Endothelial cell of hepatic sinusoid (primary cell): Measurements from ENCODE around the gene KRTAP2-1.

Source experiments
- in situ Hi-C: cut with HindIII; loops from 2 replicates; pipeline ENCODE4 v1.10.0; 2017; ENCODE audit warnings: low sequenced_read_pairs

The KRTAP2-1 gene

DNA sequence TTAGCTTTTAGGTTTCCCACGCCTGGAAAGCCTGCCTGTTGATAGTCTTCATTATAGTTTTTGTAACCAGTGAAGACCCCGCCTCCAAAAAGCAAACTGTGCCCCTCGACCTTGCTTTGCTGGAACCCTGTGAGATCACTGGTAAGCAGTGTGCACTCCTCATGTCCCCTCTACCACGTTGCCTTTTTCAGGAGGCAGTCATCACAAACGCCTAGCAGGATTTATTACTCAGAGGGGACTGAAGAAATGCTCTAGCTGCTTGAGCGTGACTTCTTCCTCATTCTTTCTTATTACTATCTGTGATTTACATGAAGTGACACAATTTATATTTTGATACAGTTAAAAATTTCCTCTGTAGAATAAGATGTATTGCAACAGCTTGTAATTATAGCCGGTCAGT is 31.7 kb downstream of the KRTAP2-1 start:
- in situ Hi-C loops: loop anchor here (10.0 kb wide), 1 partner anchor 199 kb away; no protein-coding TSS in a partner anchor

DNA sequence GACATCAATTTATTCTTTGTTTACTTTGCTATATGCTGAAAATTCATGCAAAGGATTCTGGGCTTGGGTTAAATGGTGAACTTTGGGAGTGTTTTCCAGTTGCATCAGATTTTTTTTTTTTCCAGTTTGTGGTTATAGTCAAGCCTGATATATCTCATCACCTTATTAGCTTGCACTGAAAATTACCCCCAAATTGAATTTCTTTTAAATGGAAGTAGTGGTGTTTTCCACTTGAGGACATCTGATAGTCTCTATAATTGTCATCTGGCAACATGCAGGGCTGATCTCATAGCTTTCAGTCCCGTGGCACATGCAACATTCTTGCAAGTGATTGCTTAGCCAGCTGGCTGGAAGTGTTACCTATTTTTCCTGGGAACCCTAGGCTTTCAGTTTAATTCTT is 33.5 kb downstream of the KRTAP2-1 start:
- in situ Hi-C loops: loop anchor here (10.0 kb wide), 1 partner anchor 201 kb away; no protein-coding TSS in a partner anchor

DNA sequence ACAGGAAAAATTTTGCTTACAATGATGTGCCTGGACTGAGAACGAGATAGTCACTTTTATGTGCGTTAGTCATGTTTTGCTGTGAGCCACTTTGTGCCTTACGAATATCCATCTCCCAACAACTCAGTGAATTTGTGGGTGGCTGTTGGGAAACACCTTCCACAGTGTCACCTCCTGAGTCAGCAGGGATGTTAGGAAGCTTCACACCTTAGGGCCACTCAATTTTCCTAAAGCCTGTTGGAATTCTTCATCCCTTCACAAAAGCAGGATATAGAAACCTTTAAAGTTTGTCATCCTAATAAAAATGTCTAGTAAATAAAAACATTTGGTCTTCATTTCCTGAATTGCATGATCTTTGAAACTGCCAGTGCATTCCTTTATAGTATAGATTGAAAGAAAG is 33.9 kb downstream of the KRTAP2-1 start:
- in situ Hi-C loops: loop anchor here (10.0 kb wide), 1 partner anchor 202 kb away; no protein-coding TSS in a partner anchor

DNA sequence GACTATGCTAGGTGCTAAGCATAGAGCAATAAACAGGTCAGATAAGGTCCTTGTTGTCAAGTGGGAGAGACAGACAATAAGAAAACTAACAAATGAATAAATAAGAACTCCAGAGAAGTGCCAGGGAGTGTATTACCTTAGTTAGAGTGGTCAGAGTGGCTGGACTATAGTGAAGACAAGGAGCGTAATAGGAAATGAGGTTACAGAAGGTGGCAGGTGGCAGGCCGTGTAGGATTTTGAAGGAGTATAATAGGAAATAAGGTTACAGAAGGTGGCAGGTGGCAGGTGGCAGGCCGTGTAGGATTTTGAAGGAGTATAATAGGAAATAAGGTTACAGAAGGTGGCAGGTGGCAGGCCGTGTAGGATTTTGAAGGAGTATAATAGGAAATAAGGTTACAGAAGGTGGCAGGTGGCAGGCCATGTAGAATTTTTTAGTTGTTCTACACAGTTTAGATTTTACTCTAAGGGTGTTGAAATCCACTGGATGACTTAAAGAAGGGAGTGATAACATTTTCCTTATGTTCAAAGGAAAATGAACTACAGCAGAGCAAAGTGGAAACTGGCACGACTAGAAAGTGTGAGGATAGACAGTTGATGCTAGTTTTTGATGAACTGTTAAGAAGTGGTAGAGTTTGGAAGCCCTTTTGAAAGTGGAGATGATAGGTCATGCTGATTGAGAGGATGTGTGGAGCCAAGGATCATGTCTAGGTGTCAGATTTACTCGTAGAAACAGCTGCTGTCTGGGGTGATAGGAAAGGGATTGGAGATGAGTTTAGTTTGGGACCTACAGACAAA is 34.6 kb downstream of the KRTAP2-1 start:
- in situ Hi-C loops: loop anchor here (10.0 kb wide), 1 partner anchor 202 kb away; no protein-coding TSS in a partner anchor

DNA sequence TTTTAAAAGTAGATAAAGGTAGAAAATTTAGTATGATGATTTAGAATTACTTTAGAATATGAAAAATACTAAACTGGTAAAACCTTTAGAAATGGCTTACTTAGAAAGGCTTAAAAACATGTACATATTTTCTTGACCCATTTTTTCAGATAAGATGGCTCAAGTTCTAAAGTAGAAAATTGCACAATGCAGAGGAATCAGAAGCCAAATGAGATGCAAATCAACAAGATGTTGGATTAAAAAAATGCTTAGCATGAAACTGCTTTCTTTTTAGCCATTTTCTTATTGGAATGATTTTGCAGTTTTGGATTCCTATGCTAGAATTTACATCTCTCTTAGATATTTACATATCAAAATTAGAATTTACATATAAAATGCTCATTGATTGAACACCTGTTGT is 36.7 kb downstream of the KRTAP2-1 start:
- in situ Hi-C loops: loop anchor here (10.0 kb wide), 1 partner anchor 204 kb away; no protein-coding TSS in a partner anchor

DNA sequence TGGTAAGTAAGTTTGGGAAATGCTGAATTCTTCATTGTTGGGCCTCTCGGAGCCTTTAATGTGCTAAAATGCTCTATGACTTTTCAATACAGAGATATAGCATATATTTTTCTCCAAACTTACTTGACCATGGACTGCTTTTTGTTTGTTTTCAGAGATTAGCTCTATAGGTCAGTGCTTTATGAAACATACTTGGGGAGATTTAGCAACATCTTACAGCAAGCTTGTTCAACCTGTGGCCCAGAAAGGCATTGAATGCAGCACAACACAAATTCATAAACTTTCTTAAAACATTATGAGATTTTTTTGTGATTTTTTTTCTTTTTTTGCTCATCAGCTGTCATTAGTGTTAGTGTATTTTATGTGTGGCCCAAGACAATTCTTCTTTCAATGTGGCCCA is 37.2 kb downstream of the KRTAP2-1 start:
- in situ Hi-C loops: loop anchor here (10.0 kb wide), 1 partner anchor 205 kb away; no protein-coding TSS in a partner anchor

DNA sequence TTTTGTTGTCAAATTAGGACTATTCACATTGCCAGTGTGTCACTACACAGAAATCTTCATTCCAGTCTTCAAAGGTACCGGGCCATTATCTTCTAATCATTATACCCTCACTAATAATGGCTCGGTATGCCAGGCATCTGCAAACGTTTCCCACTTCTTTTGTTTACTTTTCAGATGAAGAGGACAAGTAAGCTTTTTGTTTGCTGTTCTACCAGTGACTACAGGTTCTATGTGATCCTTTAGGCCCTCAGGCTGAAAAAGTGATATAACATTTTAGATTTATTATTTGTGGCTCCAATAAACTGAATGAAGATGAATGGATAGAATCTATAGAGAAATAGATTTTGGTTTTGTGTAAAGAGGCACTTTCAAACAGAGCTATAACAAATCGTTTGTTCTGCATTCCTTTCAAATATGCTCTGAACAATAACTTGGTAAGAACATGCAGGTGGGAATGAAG is 37.8 kb downstream of the KRTAP2-1 start:
- in situ Hi-C loops: no loop called here

DNA sequence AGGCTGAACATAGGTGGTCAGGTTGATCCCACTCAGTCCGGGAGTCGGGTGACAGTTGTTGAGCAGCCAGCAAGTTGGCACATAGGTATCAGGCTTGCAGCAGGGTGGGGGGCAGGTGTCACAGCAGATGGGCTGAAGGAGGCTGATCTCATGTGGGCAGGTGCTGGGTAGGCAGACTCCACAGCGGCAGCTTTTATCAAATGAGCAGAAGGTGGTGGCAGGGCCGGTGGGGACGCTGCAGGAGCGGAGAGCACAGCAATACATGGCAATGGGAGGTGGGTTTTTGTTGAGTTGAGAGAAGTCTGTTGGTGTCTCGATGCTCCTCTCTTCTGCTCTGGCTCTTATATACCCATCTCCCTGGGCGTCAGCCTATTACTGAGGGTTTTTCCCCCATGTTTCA is 38.3 kb downstream of the KRTAP2-1 start, which contains the start of gene KRTAP3-1:
Gene KRTAP3-1, minus strand, starts transcription at position 318 of the 400 bp plus-strand sequence. Its CDS starts 54 bp downstream, at position 264.
- in situ Hi-C loops: no loop called here

DNA sequence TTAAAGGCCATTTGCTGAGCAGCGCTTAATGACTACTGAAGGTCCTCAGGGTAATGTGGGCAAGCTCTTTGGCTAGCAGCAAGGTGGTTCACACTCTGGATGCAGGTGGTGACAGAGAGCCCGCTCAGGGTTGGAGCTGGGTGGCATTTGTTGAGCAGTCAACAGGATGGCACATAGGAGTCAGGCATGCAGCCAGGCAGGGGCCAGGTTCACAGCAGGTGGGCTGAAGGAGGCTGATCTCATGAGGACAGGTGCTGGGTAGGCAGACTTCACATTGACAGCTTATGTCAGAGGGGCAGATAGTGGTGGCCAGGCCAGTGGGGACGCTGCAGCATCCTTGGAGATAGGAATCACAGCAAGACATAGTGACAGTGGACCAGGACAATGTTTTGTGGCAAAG is 42.7 kb downstream of the KRTAP2-1 start:
- in situ Hi-C loops: no loop called here

DNA sequence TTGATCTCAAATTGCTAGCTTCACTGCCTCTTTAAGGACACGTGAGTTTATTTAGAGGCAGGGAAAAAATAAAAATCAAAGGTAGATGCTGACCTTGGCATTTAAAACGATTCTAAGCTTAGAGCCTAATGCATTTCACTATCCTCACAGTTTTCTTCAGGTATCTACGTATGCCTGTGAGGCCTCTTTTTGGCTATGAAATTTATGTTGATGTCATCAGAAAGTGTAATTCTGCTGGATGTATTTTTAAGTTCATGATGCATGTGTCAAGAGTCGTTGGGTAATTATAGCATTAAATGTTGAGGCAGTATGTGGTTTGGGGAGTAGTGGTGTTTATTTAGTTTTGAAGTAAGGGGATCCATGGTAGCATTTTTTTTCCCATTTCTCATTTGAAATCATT is 43.2 kb downstream of the KRTAP2-1 start:
- in situ Hi-C loops: no loop called here

DNA sequence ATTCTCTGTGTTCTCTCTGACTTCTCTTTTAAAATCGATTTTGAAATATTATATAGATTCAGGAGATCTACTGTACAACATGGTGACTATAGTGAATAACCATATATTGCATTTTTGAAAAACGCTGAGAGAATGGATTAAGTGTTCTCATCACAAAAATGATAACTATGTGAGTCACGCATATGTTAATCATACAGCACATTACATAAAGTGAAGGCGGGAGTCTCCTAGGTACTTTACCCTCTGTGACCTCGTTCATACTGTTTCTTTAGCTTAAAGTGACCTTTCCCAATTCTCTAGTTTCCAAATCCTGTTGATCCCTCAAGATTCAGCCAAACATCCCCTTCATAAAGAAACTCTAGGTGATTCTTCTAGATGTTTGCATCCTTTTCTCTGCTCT is 44.3 kb downstream of the KRTAP2-1 start:
- in situ Hi-C loops: no loop called here

DNA sequence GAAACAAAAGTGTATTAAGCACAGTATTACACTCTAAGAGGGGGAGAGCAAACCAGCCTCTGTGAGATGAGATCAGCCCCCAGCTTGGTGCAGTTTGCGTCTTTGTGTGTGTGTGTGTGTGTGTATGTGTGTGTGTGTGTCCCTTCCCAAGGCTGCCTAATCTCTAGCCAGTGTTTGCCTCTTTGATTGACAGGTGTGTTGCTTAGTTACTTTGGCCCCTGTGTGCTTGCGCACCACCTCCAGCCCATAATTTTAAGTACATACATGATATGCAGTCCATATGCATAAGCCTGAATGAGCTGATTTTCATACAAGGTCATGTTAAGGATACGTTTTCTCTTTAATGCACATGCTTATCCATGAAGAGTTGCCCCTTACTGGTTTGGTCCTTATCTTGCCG is 45.3 kb downstream of the KRTAP2-1 start:
- in situ Hi-C loops: no loop called here

DNA sequence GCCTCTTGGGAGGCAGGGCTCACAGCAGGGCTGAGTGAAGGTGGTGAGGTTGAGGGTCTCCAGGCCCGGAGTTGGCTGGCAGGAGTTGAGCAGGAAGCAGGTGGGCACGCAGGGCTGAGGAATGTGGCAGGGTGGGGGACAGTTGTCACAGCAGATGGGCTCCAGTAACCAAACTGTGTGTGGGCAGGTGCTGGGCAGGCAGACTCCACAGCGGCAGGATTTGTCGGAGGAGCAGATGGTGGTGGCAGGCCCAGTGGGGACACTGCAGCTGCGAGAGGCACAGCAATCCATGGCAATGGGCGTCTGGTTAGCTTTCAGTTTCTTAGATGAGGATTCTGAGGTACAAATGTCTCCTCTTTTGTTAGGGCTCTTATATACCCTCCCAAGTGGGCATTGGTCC is 47.6 kb downstream of the KRTAP2-1 start, which contains the start of gene KRTAP3-2:
Gene KRTAP3-2, minus strand, starts transcription at position 344 of the 400 bp plus-strand sequence. Its CDS starts 53 bp downstream, at position 291.
- in situ Hi-C loops: loop anchor here (5.0 kb wide), 1 partner anchor 33 kb away; the partner anchor contains the start of genes KRTAP1-3 and KRTAP1-4

DNA sequence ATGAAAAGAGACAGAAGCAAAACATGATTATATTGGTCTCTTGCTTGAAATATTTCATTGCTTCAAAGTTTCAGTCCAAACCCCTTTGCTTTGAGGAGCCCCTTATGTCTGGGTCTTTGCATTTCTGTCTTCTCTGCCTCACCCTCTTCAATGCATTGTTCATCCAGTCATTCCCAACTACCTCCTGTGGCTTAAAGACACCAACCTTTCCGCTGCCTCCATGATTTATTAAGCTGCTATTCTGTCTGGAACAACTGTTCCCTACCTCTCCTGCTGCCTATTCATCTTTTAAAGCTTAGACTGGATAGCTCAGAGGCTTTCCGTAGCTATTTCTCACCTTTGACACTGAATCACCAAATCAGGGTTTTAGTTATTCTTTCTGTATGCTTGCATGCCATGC is 49.8 kb downstream of the KRTAP2-1 start:
- in situ Hi-C loops: loop anchor here (5.0 kb wide), 1 partner anchor 35 kb away; the partner anchor contains the start of genes KRTAP1-3 and KRTAP1-4

DNA sequence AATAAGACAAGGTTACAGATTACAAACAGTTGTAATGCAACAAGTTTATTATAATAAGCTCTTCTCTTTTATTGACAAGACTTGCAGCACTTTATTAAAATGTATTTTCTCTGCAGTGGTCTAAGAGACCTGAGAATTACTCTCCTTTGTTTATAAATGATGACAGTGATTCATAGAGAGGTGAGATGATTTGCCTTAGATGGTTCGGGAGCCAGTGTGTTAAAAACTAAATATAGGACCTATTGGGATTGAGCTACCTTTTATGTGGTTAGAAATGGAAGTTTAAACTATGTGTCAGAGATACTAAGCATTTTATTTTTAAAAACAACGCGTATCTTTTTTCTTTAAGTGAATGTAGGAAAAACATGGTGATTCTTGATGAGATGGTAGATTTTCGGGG is 50.3 kb downstream of the KRTAP2-1 start:
- in situ Hi-C loops: loop anchor here (5.0 kb wide), 1 partner anchor 35 kb away; the partner anchor contains the start of genes KRTAP1-3 and KRTAP1-4
